Retina (tissue), 1 donor: Measurements from ENCODE around the gene PAX2.
A peak's percentile ranks its signal among the peaks of the same experiment; 100 is the strongest.

Source experiments
- DNase-seq: peaks from one replicate; pipeline ENCODE4 v3.0.0-alpha.2; 2016

PAX2 gene

GRCh38 chr10:100755821-100756220, 10.4 kb downstream of the PAX2 start:
- DNase-seq, result no peak

GRCh38 chr10:100759331-100759730, 13.9 kb downstream of the PAX2 start:
- DNase-seq, result no peak

- no peak for DNase-seq
Observed at GRCh38 chr10:100760726-100761125, 15.3 kb downstream of the PAX2 start.

- no peak for DNase-seq
Observed at GRCh38 chr10:100761191-100761590, 15.8 kb downstream of the PAX2 start.

GRCh38 chr10:100763043-100763747, 17.8 kb downstream of the PAX2 start:
- no peak for DNase-seq

- DNase-seq, result peak; percentile 59
Observed at GRCh38 chr10:100766693-100767421, 21.5 kb downstream of the PAX2 start.

GRCh38 chr10:100767422-100767775, 22.0 kb downstream of the PAX2 start:
- no peak for DNase-seq

- no peak for DNase-seq
Observed at GRCh38 chr10:100769481-100769880, 24.1 kb downstream of the PAX2 start.

GRCh38 chr10:100773646-100774045, 28.3 kb downstream of the PAX2 start:
- DNase-seq, result no peak

GRCh38 chr10:100774223-100774622, 28.8 kb downstream of the PAX2 start:
- no peak for DNase-seq

- DNase-seq, result no peak
Observed at GRCh38 chr10:100774876-100775275, 29.5 kb downstream of the PAX2 start.

GRCh38 chr10:100775386-100775785, 30.0 kb downstream of the PAX2 start:
- no peak for DNase-seq

- no peak for DNase-seq
Observed at GRCh38 chr10:100775871-100776270, 30.5 kb downstream of the PAX2 start.

GRCh38 chr10:100776671-100777070, 31.3 kb downstream of the PAX2 start:
- no peak for DNase-seq

GRCh38 chr10:100779329-100779728, 33.9 kb downstream of the PAX2 start:
- DNase-seq, result no peak

GRCh38 chr10:100780324-100780723, 34.9 kb downstream of the PAX2 start:
- no peak for DNase-seq

GRCh38 chr10:100781145-100781665, 35.8 kb downstream of the PAX2 start:
- no peak for DNase-seq

GRCh38 chr10:100782461-100783244, 37.3 kb downstream of the PAX2 start:
- DNase-seq, result no peak

- no peak for DNase-seq
Observed at GRCh38 chr10:100784126-100784525, 38.7 kb downstream of the PAX2 start.

GRCh38 chr10:100786591-100786990, 41.2 kb downstream of the PAX2 start:
- no peak for DNase-seq

- DNase-seq, result peak; percentile 27
Observed at GRCh38 chr10:100788002-100788903, 42.9 kb downstream of the PAX2 start.

- peak; percentile 60 for DNase-seq
Observed at GRCh38 chr10:100790761-100791208, 45.4 kb downstream of the PAX2 start.
